Activated CD8-positive, alpha-beta memory T cell treated with anti-CD3 and anti-CD28 coated beads for 36 hours (primary cell): Measurements from ENCODE around the gene SLC18A2. TPM values are rescaled to one million over a fixed set of nuclear protein-coding genes. Genes with fewer than 3 reads are reported as not detected.
"Not testable (repeated sequence)": the region's sequence is repeated elsewhere in the genome, so short reads cannot be mapped to it uniquely, and the experiment has no call there.

Source experiments
- CTCF ChIA-PET: fragments of 350-600 bp; sonication (Branson Sonifier 250); formaldehyde crosslinking; loops from one replicate; lab custom pipeline; 2021; ENCODE audit warnings: antibody characterized with exemption; lab: Charles Lee
- POLR2A ChIA-PET: fragments of 350-600 bp; sonication (Branson Sonifier 250); formaldehyde crosslinking; loops from one replicate; lab custom pipeline; 2021; ENCODE audit warnings: antibody characterized with exemption; lab: Charles Lee
- total RNA-seq, 2 experiments: library from RNA; stranded (reverse); gene quantifications; one replicate each; pipeline ENCODE4 v1.2.3, GENCODE V29; 2021

Gene SLC18A2
- total RNA-seq, 2 experiments from 2014 or later = 0.04 TPM; not detected in 1

DNA sequence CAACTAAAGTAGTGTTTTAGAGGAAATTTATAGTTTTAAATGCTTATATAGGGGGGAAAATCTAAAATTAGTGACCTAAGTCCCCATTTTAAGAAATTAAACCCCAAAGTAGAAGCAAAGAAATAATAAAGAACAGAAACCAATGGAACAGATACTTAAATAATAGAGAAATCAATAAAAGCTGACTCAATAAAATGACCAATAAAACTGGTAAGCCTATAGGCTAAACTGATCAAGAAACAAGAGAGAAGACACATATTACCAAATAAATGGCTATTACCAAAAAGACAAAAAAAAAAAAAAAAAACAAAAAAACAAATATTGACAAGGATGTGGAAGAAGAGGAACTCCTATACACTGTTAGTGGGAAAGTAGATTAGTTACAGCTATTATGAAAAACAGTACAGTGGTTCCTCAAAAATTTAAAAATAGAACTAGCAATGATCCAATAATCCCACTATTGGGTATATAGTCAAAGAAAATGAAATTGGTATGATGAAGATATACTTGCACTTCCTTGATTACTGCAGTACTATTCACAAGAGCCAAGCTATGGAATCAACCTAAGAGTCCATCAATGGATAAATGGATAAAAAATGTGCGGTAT, 53.2 kb downstream of the SLC18A2 start:
- ChIA-PET POLR2A (no interaction called here), CTCF (no interaction called here)

DNA sequence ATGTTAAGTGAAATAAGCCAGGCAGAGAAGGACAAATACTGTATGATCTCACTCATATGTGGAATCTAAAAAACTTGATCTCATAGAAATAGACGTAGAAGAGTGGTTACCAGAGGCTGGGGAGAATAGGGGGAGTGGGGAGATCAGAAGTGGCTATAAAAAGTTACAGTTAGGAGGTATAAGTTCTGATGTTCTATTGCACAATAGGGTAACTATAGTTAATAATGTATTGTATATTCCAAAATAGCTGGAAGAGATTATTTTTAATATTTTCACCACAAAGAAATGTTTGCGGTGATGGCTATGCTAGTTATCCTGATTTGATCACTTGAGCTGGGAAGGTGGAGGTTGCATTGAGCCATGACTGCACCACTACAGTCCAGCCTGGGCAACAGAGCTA, 53.8 kb downstream of the SLC18A2 start:
- POLR2A ChIA-PET = no interaction called here
- CTCF ChIA-PET = no interaction called here

DNA sequence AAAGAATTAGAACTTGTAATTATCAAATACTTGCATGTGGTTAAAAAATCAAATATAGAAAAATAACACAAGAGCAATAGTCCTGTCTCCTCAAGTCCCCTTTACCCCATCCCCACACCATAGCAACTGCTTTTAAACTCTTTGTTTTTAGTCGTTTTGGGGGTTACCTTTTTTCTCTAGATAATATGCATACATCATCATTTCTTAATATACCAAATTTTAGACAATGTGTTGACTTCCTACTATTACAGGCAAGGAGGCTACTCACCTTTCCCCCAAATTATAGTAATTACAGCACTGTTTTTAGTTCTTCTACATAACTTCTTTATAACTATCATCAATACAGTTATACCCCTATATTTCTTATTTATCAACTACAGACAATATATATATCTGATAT, 57.3 kb downstream of the SLC18A2 start:
- POLR2A ChIA-PET = no interaction called here
- CTCF ChIA-PET = no interaction called here

DNA sequence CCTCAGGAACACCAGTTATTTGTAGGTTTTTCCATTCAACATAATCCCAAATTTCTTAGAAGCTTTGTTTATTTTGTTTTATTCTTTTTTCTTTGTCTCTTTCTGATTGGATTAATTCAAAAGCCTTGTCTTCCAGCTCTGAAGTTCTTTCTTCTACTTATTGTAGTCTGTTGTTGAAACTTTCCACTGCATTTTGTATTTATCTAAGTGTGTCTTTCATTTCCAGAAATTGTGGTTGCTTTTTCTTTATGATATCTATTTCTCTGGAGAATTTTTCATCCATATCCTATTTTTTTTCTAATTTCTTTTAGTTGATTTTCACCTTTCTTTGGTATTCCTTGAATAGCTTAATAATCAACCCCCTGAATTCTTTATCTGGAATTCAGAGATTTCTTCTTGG, 58.5 kb downstream of the SLC18A2 start:
- POLR2A ChIA-PET = no interaction called here

DNA sequence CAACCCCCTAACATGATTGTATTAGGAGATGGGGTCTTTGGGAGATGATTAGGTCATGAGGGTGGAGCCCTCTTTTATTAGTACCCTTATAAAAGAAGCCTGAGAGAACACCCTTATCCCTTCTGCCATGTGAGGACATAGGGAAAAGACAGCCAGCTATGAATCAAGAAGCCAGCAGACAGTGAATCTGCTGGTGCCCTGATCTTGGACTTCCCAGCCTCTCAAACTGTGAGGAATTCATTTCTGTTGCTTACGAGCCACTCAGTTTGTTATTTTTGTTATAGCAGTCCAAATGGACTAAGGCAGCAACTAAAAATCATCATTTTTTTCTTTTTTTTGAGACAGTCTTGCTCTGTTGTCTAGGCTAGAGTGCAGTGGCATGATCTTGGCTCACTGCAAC, 59.8 kb downstream of the SLC18A2 start:
- POLR2A ChIA-PET = no interaction called here
- CTCF ChIA-PET = no interaction called here

More for the DNA sequence above, 58.5 kb downstream of the SLC18A2 start:
- CTCF ChIA-PET = interaction anchor here (1.2 to 1.6 kb wide), 2 partner anchors 19 to 83 kb away, joined by 3 read pairs; no protein-coding TSS in a partner anchor

DNA sequence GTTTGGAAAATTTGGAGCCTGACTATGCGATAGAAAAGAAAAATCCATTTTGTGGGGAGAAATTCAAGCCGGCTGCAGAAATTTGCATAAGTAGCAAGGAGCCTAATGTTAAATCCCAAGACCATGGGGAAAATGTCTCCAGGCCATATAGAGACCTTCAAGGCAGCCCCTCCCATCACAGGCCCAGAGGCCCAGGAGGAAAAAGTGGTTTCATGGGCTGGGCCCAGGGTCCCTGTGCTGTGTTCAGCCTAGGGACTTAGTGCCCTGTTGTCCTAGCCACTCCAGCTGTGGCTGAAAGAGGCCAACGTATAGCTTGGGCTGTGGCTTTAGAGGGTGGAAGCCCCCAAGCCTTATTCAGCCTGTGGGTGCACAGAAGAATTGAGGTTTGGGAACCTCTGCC, 62.5 kb downstream of the SLC18A2 start:
- POLR2A ChIA-PET = not testable (repeated sequence)

DNA sequence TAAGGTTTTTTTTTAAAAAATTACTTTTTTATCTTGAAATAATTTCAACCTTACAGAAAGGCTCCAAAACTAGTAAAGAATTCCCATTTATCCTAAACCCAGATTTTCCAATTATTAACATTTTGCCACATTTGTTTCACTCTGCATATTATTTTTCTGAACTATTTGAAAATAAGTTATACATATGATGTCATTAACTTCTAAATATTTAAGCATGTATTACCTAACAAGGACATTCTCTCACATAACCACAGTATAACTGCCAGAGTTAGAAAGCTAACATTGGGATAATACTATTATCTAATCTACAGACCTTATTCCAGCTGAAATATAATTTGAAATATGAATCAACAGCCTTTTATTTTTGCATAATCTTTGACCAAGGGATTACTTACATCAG, 65.8 kb downstream of the SLC18A2 start:
- CTCF ChIA-PET = interaction anchor here (1.1 to 1.4 kb wide), 2 partner anchors 77 to 90 kb away, joined by 3 read pairs; no protein-coding TSS in a partner anchor
- POLR2A ChIA-PET = no interaction called here

More for the DNA sequence above, 62.5 kb downstream of the SLC18A2 start:
- CTCF ChIA-PET = not testable (repeated sequence)

DNA sequence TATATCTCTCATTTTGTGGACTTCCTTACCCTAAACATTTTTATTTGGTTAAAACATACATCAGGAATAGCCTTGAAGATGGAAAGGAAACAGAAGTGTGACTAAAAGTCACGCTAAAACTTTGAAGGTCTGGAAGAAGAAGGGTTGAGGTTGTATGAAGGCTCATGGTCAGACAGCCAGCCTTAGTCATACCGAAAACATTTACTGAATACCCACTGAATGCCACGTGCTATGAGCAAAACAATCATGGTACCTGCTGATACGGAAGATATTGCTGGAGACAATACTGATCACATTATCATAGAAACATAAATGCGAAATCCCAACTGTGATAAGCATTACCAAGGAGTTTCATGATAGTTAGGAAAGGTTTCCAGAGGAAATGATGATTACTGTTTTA, 70.3 kb downstream of the SLC18A2 start:
- ChIA-PET CTCF (no interaction called here), POLR2A (no interaction called here)

DNA sequence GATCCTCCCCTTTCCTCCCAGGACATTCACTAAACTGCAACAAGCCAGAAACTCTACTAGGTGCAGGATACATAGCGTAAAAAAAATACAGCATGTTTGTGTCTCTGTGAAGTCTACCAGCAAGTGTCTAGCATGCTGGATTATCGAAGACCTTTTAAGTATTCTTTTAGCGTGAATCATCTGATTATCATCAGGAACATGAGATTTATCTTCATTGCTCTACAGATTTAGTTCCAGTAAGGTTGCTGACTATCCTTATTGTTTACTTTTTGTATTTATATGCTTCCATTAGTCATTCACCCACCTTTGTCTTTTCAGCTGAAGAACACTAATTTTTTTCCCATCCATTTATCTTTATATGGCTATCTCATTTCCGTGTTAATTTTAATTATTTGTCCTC, 71.5 kb downstream of the SLC18A2 start:
- CTCF ChIA-PET = interaction anchor here (1.4 kb wide), 1 partner anchor 96 kb away, joined by 4 read pairs; no protein-coding TSS in a partner anchor

DNA sequence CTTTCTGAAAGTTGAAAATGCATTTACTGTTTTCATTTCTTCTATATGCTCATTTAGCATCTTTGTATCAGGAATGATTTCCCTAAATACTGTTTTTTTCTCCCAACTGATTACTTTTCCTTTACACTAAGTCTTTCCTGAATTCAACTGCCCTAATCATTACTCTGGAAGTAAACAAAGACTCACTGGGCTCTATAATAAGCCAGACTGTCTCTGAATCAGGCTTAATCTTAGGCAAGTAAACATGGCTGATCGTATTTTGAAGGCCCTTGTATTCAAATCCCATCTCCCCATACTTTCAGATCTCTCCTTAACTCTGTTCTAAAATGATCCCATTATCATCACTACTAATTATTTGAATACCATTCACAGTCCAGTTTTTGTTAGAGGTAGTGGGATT, 72.7 kb downstream of the SLC18A2 start:
- POLR2A ChIA-PET = no interaction called here
- CTCF ChIA-PET = interaction anchor here (1.4 kb wide), 1 partner anchor 97 kb away, joined by 4 read pairs; no protein-coding TSS in a partner anchor

More for the DNA sequence above, 71.5 kb downstream of the SLC18A2 start:
- POLR2A ChIA-PET = no interaction called here

DNA sequence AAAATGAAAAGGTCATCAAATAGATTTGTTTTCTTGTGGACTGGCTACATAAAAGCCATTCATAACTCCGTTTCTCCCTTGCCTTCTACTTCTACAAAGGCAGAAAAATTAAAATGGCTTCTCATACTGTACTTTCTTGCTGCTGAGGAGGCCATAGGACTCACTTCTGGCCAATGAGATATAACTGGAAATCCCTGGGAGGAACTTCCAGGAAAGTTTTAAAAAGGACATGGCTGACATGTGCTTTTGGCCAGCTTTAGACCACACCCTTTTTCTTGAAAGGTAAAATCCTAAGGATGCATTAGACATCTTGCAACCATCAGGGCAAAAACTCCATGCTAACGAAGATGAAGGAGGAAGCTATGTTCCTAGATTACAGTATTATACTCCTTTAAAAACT, 75.8 kb downstream of the SLC18A2 start:
- CTCF ChIA-PET = interaction anchor here (1.2 kb wide), 1 partner anchor 101 kb away, joined by 3 read pairs; no protein-coding TSS in a partner anchor
- POLR2A ChIA-PET = no interaction called here

DNA sequence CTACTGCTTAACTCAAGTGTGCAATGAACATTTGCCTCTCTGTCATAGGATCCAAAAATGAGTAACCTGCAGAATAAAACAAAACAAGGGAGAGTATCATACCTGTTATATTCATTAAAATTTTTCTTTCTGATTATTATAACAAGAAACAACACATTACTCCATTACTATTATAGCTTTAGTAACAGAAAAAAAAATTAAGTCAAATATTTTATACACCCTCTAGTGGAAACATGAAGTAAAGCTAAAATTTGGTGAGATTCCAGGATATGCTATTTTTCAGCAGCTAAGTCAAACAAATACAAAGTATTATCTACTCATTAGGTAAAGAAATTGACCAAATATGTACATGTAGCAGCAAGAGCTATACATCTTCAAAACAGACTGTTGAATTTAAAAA, 78.0 kb downstream of the SLC18A2 start:
- ChIA-PET POLR2A (no interaction called here), CTCF (interaction anchor here (0.8 to 1.0 kb wide), 4 partner anchors 19 to 102 kb away, joined by 3 to 6 read pairs (median 3); no protein-coding TSS in a partner anchor)

DNA sequence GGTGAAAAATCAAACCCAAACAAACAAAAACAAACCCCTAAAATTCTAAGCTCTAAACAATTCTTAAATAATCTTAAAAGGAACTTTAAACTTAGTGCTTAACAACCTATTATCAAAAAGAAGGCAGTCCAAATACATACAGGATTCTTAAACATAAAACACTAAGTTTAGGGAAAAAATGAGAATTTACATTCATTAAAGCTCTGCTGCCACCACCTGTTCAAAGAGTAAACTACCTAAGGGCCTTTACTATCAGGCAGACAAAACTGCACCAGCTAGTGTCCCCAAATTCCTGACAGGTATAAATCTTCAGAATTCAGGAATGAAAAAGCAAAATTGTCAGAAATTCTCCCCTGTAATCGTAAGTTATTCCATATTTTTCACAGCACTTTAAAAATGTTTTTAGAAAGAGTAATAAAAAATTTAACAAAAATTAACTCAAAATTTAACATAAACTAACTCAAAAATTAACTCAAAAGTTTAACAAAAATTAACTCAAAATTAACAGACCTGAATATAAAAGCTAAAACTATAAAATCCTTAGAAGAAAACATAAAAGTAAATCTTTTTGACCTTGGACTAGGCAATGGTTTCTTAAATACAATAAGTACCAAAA, 79.2 kb downstream of the SLC18A2 start:
- POLR2A ChIA-PET = no interaction called here
- CTCF ChIA-PET = interaction anchor here (1.6 kb wide), 2 partner anchors 103 to 105 kb away, joined by 4 to 17 read pairs; no protein-coding TSS in a partner anchor

DNA sequence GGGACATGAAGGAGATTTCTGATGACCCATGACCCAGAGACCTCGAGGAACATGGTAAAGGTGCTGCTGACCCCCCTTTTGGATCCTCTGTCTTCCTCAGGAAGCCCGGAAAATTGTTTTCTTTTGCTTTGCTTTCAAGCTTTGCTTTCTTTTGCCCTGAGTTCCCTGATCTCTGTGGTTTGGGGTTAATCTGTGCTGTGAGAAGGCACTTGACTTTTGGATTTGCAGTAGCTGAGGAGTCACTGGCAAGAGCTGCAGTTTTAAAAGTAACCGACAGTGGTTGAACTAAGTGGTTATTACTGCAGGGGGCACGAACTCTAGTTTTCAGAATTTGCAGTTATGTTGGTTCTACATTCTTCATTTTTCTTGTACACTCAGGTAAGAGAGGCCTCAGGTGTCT, 81.3 kb downstream of the SLC18A2 start:
- ChIA-PET POLR2A (no interaction called here), CTCF (interaction anchor here (2.4 kb wide), 1 partner anchor 105 kb away, joined by 12 read pairs; no protein-coding TSS in a partner anchor)

DNA sequence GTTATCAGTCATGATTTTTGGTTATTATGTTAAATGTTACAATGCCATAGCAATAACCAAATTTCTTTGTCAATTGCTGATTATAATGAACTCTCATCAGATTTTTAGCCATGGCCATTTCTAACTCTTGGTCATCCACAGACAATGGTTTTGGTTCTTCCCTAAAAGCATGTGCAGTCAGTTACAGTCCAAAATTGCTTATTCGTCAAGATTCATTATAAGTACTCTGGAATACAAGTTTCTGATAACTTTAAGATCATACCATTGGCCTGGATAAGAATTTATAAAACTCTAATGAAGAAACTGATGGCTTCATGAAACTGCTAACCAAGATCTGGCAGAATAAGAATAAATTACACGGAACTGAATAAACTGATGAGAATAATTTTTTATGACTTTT, 83.5 kb downstream of the SLC18A2 start:
- ChIA-PET CTCF (interaction anchor here (2.4 kb wide), 1 partner anchor 107 kb away, joined by 12 read pairs; no protein-coding TSS in a partner anchor), POLR2A (no interaction called here)

DNA sequence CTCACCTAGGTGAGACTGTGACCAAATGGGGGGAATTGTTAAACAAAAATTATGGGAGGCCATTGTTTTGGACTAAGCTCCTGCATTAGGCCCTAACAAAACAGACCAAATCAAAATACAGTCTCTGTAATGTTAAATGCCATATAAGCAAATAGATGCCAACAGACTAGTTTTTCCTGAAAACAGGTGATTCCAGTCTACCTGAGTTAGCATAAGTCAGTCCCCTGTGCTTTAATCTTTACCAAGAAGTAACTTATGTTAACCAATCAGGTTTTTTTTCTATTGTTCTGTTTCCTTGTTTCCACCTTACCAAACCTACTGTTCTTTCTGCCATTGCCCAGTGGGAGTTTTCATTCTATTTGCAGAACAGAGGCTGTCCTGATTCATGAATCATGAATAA, 86.3 kb downstream of the SLC18A2 start:
- CTCF ChIA-PET = interaction anchor here (0.7 kb wide), 1 partner anchor 111 kb away, joined by 4 read pairs; no protein-coding TSS in a partner anchor
- POLR2A ChIA-PET = no interaction called here

Other genes with a start within 250 kb of the SLC18A2 start
- not detected for gene SHTN1, start 235.9 kb upstream of the SLC18A2 start, total RNA-seq
- gene VAX1, start 102.8 kb upstream of the SLC18A2 start, total RNA-seq = not detected
- gene KCNK18, start 43.6 kb upstream of the SLC18A2 start, total RNA-seq = not detected
- 10 to 100 TPM; 27.6 to 27.7 TPM for gene PDZD8, start 134.3 kb downstream of the SLC18A2 start, total RNA-seq